HL-60 (cell line): ENCODE data around the gene C11orf98.
A peak's percentile ranks its signal among the peaks of the same experiment; 100 is the strongest.

Experiments used
- DNase-seq, 2 experiments: peaks; one replicate each; pipeline ENCODE4 v3.0.0-alpha.2; 2010 to 2020; ENCODE audit warnings: low read depth in 1 of 2, low spot score in 1 of 2
- H3K27ac ChIP-seq: fragments of 250-450 bp; sonication (Bioruptor Pico); replicated peaks from 2 replicates; pipeline ENCODE4 v1.5.1; 2020; ENCODE audit warnings: mild to moderate bottlenecking, moderate library complexity
- H3K27me3 ChIP-seq: fragments of 250-450 bp; sonication (Bioruptor Pico); 2 replicates; pipeline ENCODE4 v1.5.1; 2021; ENCODE audit warnings: mild to moderate bottlenecking, moderate library complexity; ENCODE audit not compliant: insufficient read depth, poor library complexity, severe bottlenecking
- H3K4me3 ChIP-seq: replicated peaks from 2 replicates; pipeline ENCODE4 v1.5.1; 2011; ENCODE audit warnings: mild to moderate bottlenecking, control low read depth, low read length; ENCODE audit not compliant: insufficient read depth
- CTCF ChIP-seq: IDR thresholded peaks from one replicate; pipeline ENCODE4 v1.5.1; 2011; ENCODE audit warnings: low read length, control low read depth, inconsistent platforms; ENCODE audit not compliant: insufficient read depth
- GABPA ChIP-seq: IDR thresholded peaks from 2 replicates; pipeline ENCODE4 v1.6.1; 2012; ENCODE audit warnings: low read depth
- POLR2AphosphoS5 ChIP-seq: IDR thresholded peaks from 2 replicates; pipeline ENCODE4 v1.6.1; 2012; ENCODE audit warnings: low read depth
- REST ChIP-seq: IDR thresholded peaks from 2 replicates; pipeline ENCODE4 v1.6.1; 2012; ENCODE audit warnings: low read depth; ENCODE audit not compliant: insufficient replicate concordance
- SPI1 ChIP-seq: IDR thresholded peaks from 2 replicates; pipeline ENCODE4 v1.6.1; 2012; ENCODE audit warnings: low read depth, mild to moderate bottlenecking, borderline replicate concordance

C11orf98 gene

GRCh38 chr11:62687508-62688396, 22.7 kb upstream of the C11orf98 start:
- DNase-seq, result no peak
- Histone ChIP-seq H3K27me3 (no peaks in the 10 kb centered on the region), H3K27ac (no peak overlapping the region), H3K4me3 (no peak overlapping the region)
- no peak for TF ChIP-seq REST
- no peak for TF ChIP-seq CTCF
- no peak for TF ChIP-seq POLR2AphosphoS5
- TF ChIP-seq SPI1, result no peak
- TF ChIP-seq GABPA, result no peak

GRCh38 chr11:62682518-62682917, 17.5 kb upstream of the C11orf98 start:
- TF ChIP-seq CTCF (no peak), POLR2AphosphoS5 (no peak), REST (no peak), SPI1 (no peak), GABPA (no peak)
- no peak for DNase-seq
- H3K4me3 ChIP-seq, result no peak overlapping the region
- H3K27ac ChIP-seq, result no peak overlapping the region
- no peaks in the 10 kb centered on the region for H3K27me3 ChIP-seq

GRCh38 chr11:62680825-62681240, 15.8 kb upstream of the C11orf98 start:
- no peak overlapping the region for H3K4me3 ChIP-seq
- H3K27ac ChIP-seq, result peak overlapping the region; percentile 31
- peak in 1 of 2 experiments; percentile 83 for DNase-seq
- peak; percentile 78 for TF ChIP-seq CTCF
- TF ChIP-seq GABPA, result no peak
- no peak for TF ChIP-seq SPI1
- H3K27me3 ChIP-seq, result no peaks in the 10 kb centered on the region
